ENCODE data around the gene DLX6.

- TF ChIP-seq POLR2A (IDR thresholded peaks at IDR 0.05): no peak
- TF ChIP-seq, protein P1, sequence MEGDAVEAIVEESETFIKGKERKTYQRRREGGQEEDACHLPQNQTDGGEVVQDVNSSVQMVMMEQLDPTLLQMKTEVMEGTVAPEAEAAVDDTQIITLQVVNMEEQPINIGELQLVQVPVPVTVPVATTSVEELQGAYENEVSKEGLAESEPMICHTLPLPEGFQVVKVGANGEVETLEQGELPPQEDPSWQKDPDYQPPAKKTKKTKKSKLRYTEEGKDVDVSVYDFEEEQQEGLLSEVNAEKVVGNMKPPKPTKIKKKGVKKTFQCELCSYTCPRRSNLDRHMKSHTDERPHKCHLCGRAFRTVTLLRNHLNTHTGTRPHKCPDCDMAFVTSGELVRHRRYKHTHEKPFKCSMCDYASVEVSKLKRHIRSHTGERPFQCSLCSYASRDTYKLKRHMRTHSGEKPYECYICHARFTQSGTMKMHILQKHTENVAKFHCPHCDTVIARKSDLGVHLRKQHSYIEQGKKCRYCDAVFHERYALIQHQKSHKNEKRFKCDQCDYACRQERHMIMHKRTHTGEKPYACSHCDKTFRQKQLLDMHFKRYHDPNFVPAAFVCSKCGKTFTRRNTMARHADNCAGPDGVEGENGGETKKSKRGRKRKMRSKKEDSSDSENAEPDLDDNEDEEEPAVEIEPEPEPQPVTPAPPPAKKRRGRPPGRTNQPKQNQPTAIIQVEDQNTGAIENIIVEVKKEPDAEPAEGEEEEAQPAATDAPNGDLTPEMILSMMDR (IDR thresholded peaks at IDR 0.05): no peak
These were observed 12.8 kb downstream of the DLX6 start for GRCh38 chr7:97018126-97018601.
